ENCODE measurements around the gene STOX1. TPM values are rescaled to one million over a fixed set of nuclear protein-coding genes. Genes with fewer than 3 reads are reported as not detected.

The STOX1 gene
- total RNA-seq, result 0.14 and 0.42 TPM in 2 replicates

GRCh38 chr10:68826764-68827591, at the start of gene STOX1:
STOX1 (plus strand) TSS chr10:68827531; CDS start chr10:68827624, 93 bp downstream.

GRCh38 chr10:68901105-68901927, 74.0 kb downstream of the STOX1 start, which contains the start of gene DDX50:
DDX50 (plus strand) TSS chr10:68901315; CDS start chr10:68901385, 70 bp downstream.

Other genes starting within 250 kb of the STOX1 start
- 24.2 and 33.9 TPM in 2 replicates for gene CCAR1, start 106.3 kb upstream of the STOX1 start, total RNA-seq
- 28.4 and 33.2 TPM in 2 replicates for gene DDX50, start 73.8 kb downstream of the STOX1 start, total RNA-seq
- gene DDX21, start 128.6 kb downstream of the STOX1 start, total RNA-seq, result 73.2 and 88.6 TPM in 2 replicates
- gene KIFBP, start 161.3 kb downstream of the STOX1 start, total RNA-seq, result 29.4 and 33.9 TPM in 2 replicates

Data from airway epithelial cell (primary cell).